Measurements from ENCODE around the gene RILPL2.
"Not testable (repeated sequence)": the region's sequence is repeated elsewhere in the genome, so short reads cannot be mapped to it uniquely, and the experiment has no call there.

The RILPL2 gene

GRCh38 chr12:123407269-123407668 is 29.2 kb downstream of the RILPL2 start:
- H2AFZ ChIP-seq (ENCODE audit: low read length); H3K9ac ChIP-seq (ENCODE audit: low read depth, low read length, poor library complexity); H2AK5ac ChIP-seq (ENCODE audit: low read depth, low read length); H3K4me1 ChIP-seq (ENCODE audit: control insufficient read depth in 2 of 2, insufficient read depth in 1 of 2, low read depth in 1 of 2, low read length in 2 of 2); H3K23ac ChIP-seq (ENCODE audit: low read depth, low read length, poor library complexity); H2BK5ac ChIP-seq (ENCODE audit: low read length); H3K4me3 ChIP-seq (ENCODE audit: low read length in 2 of 2); H3K9me3 ChIP-seq (replicated peaks in 1 of 2; ENCODE audit: control insufficient read depth in 2 of 2, insufficient read depth in 1 of 2, low read depth in 1 of 2, low read length in 2 of 2); DNase-seq (ENCODE audit: low spot score); H2BK120ac ChIP-seq (ENCODE audit: low read depth, low read length); H3K14ac ChIP-seq (ENCODE audit: low read length); H4K91ac ChIP-seq (ENCODE audit: low read depth, low read length, poor library complexity); H3K18ac ChIP-seq (ENCODE audit: low read length); H3K27me3 ChIP-seq (ENCODE audit: control insufficient read depth in 3 of 3, insufficient read depth in 3 of 3, low read depth in 1 of 3, low read length in 3 of 3); H3K4me2 ChIP-seq (ENCODE audit: insufficient read depth, low read length, poor library complexity, severe bottlenecking); H3K79me1 ChIP-seq (ENCODE audit: low read depth, low read length); H4K8ac ChIP-seq (ENCODE audit: low read depth, low read length); H2BK12ac ChIP-seq (ENCODE audit: low read length); H3K4ac ChIP-seq (ENCODE audit: low read length); H3K27ac ChIP-seq (replicated peaks; ENCODE audit: low read length); H2BK15ac ChIP-seq (ENCODE audit: low read length): not testable (repeated sequence)
- no CpG with 5 or more reads among the region's 15 CpGs for WGBS, 2 donors (ENCODE audit: extremely low coverage in 2 of 2, insufficient read length in 2 of 2, insufficient replicate concordance in 1 of 2)
- peaks cover 32 to 75% of the 10 kb centered on the region in 2 donors for H3K36me3 ChIP-seq (replicated peaks in 1 of 2; ENCODE audit: control insufficient read depth in 2 of 2, insufficient read depth in 2 of 2, low read length in 2 of 2)

- no peak overlapping the region for H2BK120ac ChIP-seq (ENCODE audit: low read depth, low read length)
- H2AK5ac ChIP-seq (ENCODE audit: low read depth, low read length) = no peak overlapping the region
- no peak overlapping the region for H3K4me2 ChIP-seq (ENCODE audit: insufficient read depth, low read length, poor library complexity, severe bottlenecking)
- no peak overlapping the region for H3K23ac ChIP-seq (ENCODE audit: low read depth, low read length, poor library complexity)
- H3K4ac ChIP-seq (ENCODE audit: low read length) = peak overlapping the region; percentile 2
- H3K9ac ChIP-seq (ENCODE audit: low read depth, low read length, poor library complexity) = no peak overlapping the region
- no peak for DNase-seq (ENCODE audit: low spot score)
- H2BK15ac ChIP-seq (ENCODE audit: low read length) = no peak overlapping the region
- no peaks in the 10 kb centered on the region for H3K27me3 ChIP-seq (ENCODE audit: control insufficient read depth in 3 of 3, insufficient read depth in 3 of 3, low read depth in 1 of 3, low read length in 3 of 3)
- no peak overlapping the region for H3K18ac ChIP-seq (ENCODE audit: low read length)
- no peak overlapping the region for H3K27ac ChIP-seq (replicated peaks; ENCODE audit: low read length)
- H3K9me3 ChIP-seq (replicated peaks in 1 of 2; ENCODE audit: control insufficient read depth in 2 of 2, insufficient read depth in 1 of 2, low read depth in 1 of 2, low read length in 2 of 2) = no peaks in the 10 kb centered on the region
- H4K8ac ChIP-seq (ENCODE audit: low read depth, low read length) = no peak overlapping the region
- H3K36me3 ChIP-seq (replicated peaks in 1 of 2; ENCODE audit: control insufficient read depth in 2 of 2, insufficient read depth in 2 of 2, low read length in 2 of 2) = peaks cover 33 to 80% of the 10 kb centered on the region in 2 donors
- WGBS, 2 donors (ENCODE audit: extremely low coverage in 2 of 2, insufficient read length in 2 of 2, insufficient replicate concordance in 1 of 2) = no CpG with 5 or more reads among the region's 9 CpGs
- no peak overlapping the region for H2BK12ac ChIP-seq (ENCODE audit: low read length)
- H3K14ac ChIP-seq (ENCODE audit: low read length) = no peak overlapping the region
- H4K91ac ChIP-seq (ENCODE audit: low read depth, low read length, poor library complexity) = no peak overlapping the region
- H2BK5ac ChIP-seq (ENCODE audit: low read length) = no peak overlapping the region
- H3K4me3 ChIP-seq (ENCODE audit: low read length in 2 of 2) = no peak overlapping the region
- H3K4me1 ChIP-seq (ENCODE audit: control insufficient read depth in 2 of 2, insufficient read depth in 1 of 2, low read depth in 1 of 2, low read length in 2 of 2) = peaks cover 0 to 7% of the 10 kb centered on the region in 2 donors
- H2AFZ ChIP-seq (ENCODE audit: low read length) = no peak overlapping the region
- peaks cover 8% of the 10 kb centered on the region for H3K79me1 ChIP-seq (ENCODE audit: low read depth, low read length)
Observed at GRCh38 chr12:123404581-123404980, 31.9 kb downstream of the RILPL2 start.

- Histone ChIP-seq H3K36me3 (replicated peaks in 1 of 2; ENCODE audit: control insufficient read depth in 2 of 2, insufficient read depth in 2 of 2, low read length in 2 of 2) (peaks cover 42 to 85% of the 10 kb centered on the region in 2 donors), H3K4me3 (ENCODE audit: low read length in 2 of 2) (no peak overlapping the region), H3K14ac (ENCODE audit: low read length) (no peak overlapping the region), H3K4me1 (ENCODE audit: control insufficient read depth in 2 of 2, insufficient read depth in 1 of 2, low read depth in 1 of 2, low read length in 2 of 2) (peaks cover 0 to 7% of the 10 kb centered on the region in 2 donors), H3K4me2 (ENCODE audit: insufficient read depth, low read length, poor library complexity, severe bottlenecking) (peak overlapping the region; percentile 21), H2AK5ac (ENCODE audit: low read depth, low read length) (peak overlapping the region; percentile 8), H3K9ac (ENCODE audit: low read depth, low read length, poor library complexity) (peak overlapping the region; percentile 54), H2AFZ (ENCODE audit: low read length) (no peak overlapping the region), H3K9me3 (replicated peaks in 1 of 2; ENCODE audit: control insufficient read depth in 2 of 2, insufficient read depth in 1 of 2, low read depth in 1 of 2, low read length in 2 of 2) (no peaks in the 10 kb centered on the region), H4K91ac (ENCODE audit: low read depth, low read length, poor library complexity) (no peak overlapping the region), H4K8ac (ENCODE audit: low read depth, low read length) (no peak overlapping the region), H3K18ac (ENCODE audit: low read length) (no peak overlapping the region), H3K4ac (ENCODE audit: low read length) (no peak overlapping the region), H3K27me3 (ENCODE audit: control insufficient read depth in 3 of 3, insufficient read depth in 3 of 3, low read depth in 1 of 3, low read length in 3 of 3) (no peaks in the 10 kb centered on the region), H3K23ac (ENCODE audit: low read depth, low read length, poor library complexity) (no peak overlapping the region), H2BK5ac (ENCODE audit: low read length) (no peak overlapping the region), H3K79me1 (ENCODE audit: low read depth, low read length) (peaks cover 16% of the 10 kb centered on the region), H2BK120ac (ENCODE audit: low read depth, low read length) (no peak overlapping the region), H2BK15ac (ENCODE audit: low read length) (no peak overlapping the region), H3K27ac (replicated peaks; ENCODE audit: low read length) (peak overlapping the region; percentile 38), H2BK12ac (ENCODE audit: low read length) (no peak overlapping the region)
- DNase-seq (ENCODE audit: low spot score) = no peak
- WGBS, 2 donors (ENCODE audit: extremely low coverage in 2 of 2, insufficient read length in 2 of 2, insufficient replicate concordance in 1 of 2) = no CpG with 5 or more reads among the region's 15 CpGs
Observed at GRCh38 chr12:123401753-123402683, 34.5 kb downstream of the RILPL2 start.

GRCh38 chr12:123399255-123399617 is 37.2 kb downstream of the RILPL2 start:
- no peak overlapping the region for H3K4me3 ChIP-seq (ENCODE audit: low read length in 2 of 2)
- H3K27ac ChIP-seq (replicated peaks; ENCODE audit: low read length) = no peak overlapping the region
- H3K79me1 ChIP-seq (ENCODE audit: low read depth, low read length) = peaks cover 18% of the 10 kb centered on the region
- no peak overlapping the region for H3K9ac ChIP-seq (ENCODE audit: low read depth, low read length, poor library complexity)
- H4K8ac ChIP-seq (ENCODE audit: low read depth, low read length) = no peak overlapping the region
- H3K4ac ChIP-seq (ENCODE audit: low read length) = no peak overlapping the region
- H3K14ac ChIP-seq (ENCODE audit: low read length) = no peak overlapping the region
- no peak overlapping the region for H2BK120ac ChIP-seq (ENCODE audit: low read depth, low read length)
- no peak overlapping the region for H2BK12ac ChIP-seq (ENCODE audit: low read length)
- peaks cover 51 to 85% of the 10 kb centered on the region in 2 donors for H3K36me3 ChIP-seq (replicated peaks in 1 of 2; ENCODE audit: control insufficient read depth in 2 of 2, insufficient read depth in 2 of 2, low read length in 2 of 2)
- H3K9me3 ChIP-seq (replicated peaks in 1 of 2; ENCODE audit: control insufficient read depth in 2 of 2, insufficient read depth in 1 of 2, low read depth in 1 of 2, low read length in 2 of 2) = no peaks in the 10 kb centered on the region
- no peak overlapping the region for H2AFZ ChIP-seq (ENCODE audit: low read length)
- no peak overlapping the region for H3K23ac ChIP-seq (ENCODE audit: low read depth, low read length, poor library complexity)
- H3K4me1 ChIP-seq (ENCODE audit: control insufficient read depth in 2 of 2, insufficient read depth in 1 of 2, low read depth in 1 of 2, low read length in 2 of 2) = peaks cover 0 to 7% of the 10 kb centered on the region in 2 donors
- no peak overlapping the region for H3K18ac ChIP-seq (ENCODE audit: low read length)
- no peak overlapping the region for H2BK15ac ChIP-seq (ENCODE audit: low read length)
- no peaks in the 10 kb centered on the region for H3K27me3 ChIP-seq (ENCODE audit: control insufficient read depth in 3 of 3, insufficient read depth in 3 of 3, low read depth in 1 of 3, low read length in 3 of 3)
- no peak overlapping the region for H2BK5ac ChIP-seq (ENCODE audit: low read length)
- H3K4me2 ChIP-seq (ENCODE audit: insufficient read depth, low read length, poor library complexity, severe bottlenecking) = no peak overlapping the region
- no peak for DNase-seq (ENCODE audit: low spot score)
- WGBS, 2 donors (ENCODE audit: extremely low coverage in 2 of 2, insufficient read length in 2 of 2, insufficient replicate concordance in 1 of 2) = no CpG with 5 or more reads among the region's 6 CpGs
- no peak overlapping the region for H2AK5ac ChIP-seq (ENCODE audit: low read depth, low read length)
- H4K91ac ChIP-seq (ENCODE audit: low read depth, low read length, poor library complexity) = no peak overlapping the region

Measured in neuronal stem cell (in vitro differentiated cells).